SU-DHL-6 (cell line): ENCODE measurements around the gene COL27A1.

Experiments used
- H2AFZ ChIP-seq: fragments of 200-600 bp; sonication (generic); 2 replicates; pipeline ENCODE4 v1.6.1; 2014; ENCODE audit warnings: low read depth, mild to moderate bottlenecking, moderate library complexity, mixed read lengths, antibody characterized with exemption, low read length; ENCODE audit not compliant: severe bottlenecking
- H3F3A ChIP-seq: fragments of 200-600 bp; shearing (Covaris generic); 2 replicates; pipeline ENCODE4 v1.6.0; 2016; ENCODE audit warnings: antibody characterized with exemption, mild to moderate bottlenecking; ENCODE audit not compliant: insufficient read depth
- H3K27ac ChIP-seq: fragments of 200-600 bp; sonication (generic); 2 replicates; pipeline ENCODE4 v1.5.1; 2016; ENCODE audit warnings: low read depth, mild to moderate bottlenecking, low read length, moderate library complexity, mixed read lengths
- H3K27me3 ChIP-seq: fragments of 200-600 bp; sonication (generic), shearing (Covaris generic); 2 replicates; pipeline ENCODE4 v1.6.0; 2014; ENCODE audit warnings: mild to moderate bottlenecking, low read length
- H3K36me3 ChIP-seq: fragments of 200-600 bp; sonication (generic); 2 replicates; pipeline ENCODE4 v1.6.1; 2014; ENCODE audit warnings: mild to moderate bottlenecking, low read length, mixed read lengths
- H3K4me2 ChIP-seq: fragments of 300-600, 200-600 bp; shearing (Covaris generic), sonication (generic); 2 replicates; pipeline ENCODE4 v1.6.0; 2014; ENCODE audit warnings: low read length, low read depth, mild to moderate bottlenecking; ENCODE audit not compliant: poor library complexity, severe bottlenecking
- H3K4me3 ChIP-seq: fragments of 200-600 bp; sonication (generic); 2 replicates; pipeline ENCODE4 v1.5.1; 2014; ENCODE audit warnings: antibody characterized with exemption, low read length, mild to moderate bottlenecking, mixed read lengths; ENCODE audit not compliant: insufficient read depth, poor library complexity, severe bottlenecking
- H3K79me2 ChIP-seq: fragments of 200-600 bp; sonication (generic); 2 replicates; pipeline ENCODE4 v1.6.1; 2014; ENCODE audit warnings: mild to moderate bottlenecking, low read length, moderate library complexity; ENCODE audit not compliant: insufficient read depth
- H3K9ac ChIP-seq: fragments of 200-600 bp; sonication (generic); 2 replicates; pipeline ENCODE4 v1.7.0; 2014; ENCODE audit warnings: mild to moderate bottlenecking, low read length
- H3K9me2 ChIP-seq: fragments of 200-600 bp; sonication (generic); replicated peaks from 2 replicates; pipeline ENCODE4 v1.6.1; 2014; ENCODE audit warnings: low read length; ENCODE audit not compliant: insufficient read depth
- H3K9me3 ChIP-seq: fragments of 200-600 bp; sonication (generic); 2 replicates; pipeline ENCODE4 v1.6.1; 2014; ENCODE audit warnings: low read length, mixed read lengths; ENCODE audit not compliant: insufficient read depth
- H4K20me1 ChIP-seq: fragments of 200-600 bp; sonication (generic); 2 replicates; pipeline ENCODE4 v1.6.1; 2014; ENCODE audit warnings: low read depth, mild to moderate bottlenecking, antibody characterized with exemption, low read length, moderate library complexity, mixed read lengths
- EZH2phosphoT487 ChIP-seq: fragments of 200-600 bp; sonication (generic), shearing (Covaris generic); conservative IDR thresholded peaks from 2 replicates; pipeline ENCODE4 v1.6.1; 2018; ENCODE audit warnings: mild to moderate bottlenecking, antibody characterized with exemption, low read length, moderate library complexity, mixed read lengths
- TF ChIP-seq, protein P1 (sequence below): fragments of 200-600 bp; sonication (generic); IDR thresholded peaks from one replicate; pipeline ENCODE4 v1.5.1; 2017; ENCODE audit warnings: antibody characterized with exemption, mild to moderate bottlenecking, low read length, moderate library complexity; ENCODE audit not compliant: insufficient read depth, poor library complexity, severe bottlenecking

Gene COL27A1

DNA sequence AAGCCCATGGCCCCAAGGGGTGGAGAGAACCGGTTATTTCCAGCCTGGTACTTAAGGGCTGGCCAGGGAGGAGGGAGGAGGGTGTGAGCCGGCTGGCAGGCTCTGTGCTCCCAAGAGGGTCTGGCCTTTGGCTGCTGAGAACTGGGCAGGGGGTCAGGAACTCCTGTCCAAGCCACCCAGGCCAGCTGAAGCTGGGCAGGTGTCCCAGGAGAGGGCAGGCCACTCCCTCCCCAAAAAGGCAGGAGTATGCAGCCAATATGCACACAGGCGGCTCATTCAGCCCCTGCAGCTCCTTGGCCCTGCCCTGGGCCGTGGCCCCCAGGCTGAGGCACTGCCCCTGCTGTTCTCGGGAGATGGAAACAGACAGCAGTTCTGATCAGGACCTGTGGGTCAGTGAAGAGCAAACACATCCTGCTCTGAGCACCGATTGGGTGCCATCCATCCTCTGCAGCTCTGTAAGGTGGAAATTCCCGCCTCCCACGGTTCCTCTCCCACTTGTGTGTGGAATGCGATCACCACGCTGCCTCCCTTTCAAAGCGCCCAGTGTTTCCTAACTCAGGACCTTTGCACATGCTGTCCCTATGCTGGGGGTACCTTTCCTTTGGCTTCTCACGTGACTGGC, 39.1 kb upstream of the COL27A1 start:
- no peaks in the 10 kb centered on the region for H4K20me1 ChIP-seq
- H3K4me2 ChIP-seq: no peak overlapping the region
- no peaks in the 10 kb centered on the region for H3K9me2 ChIP-seq
- H3K36me3 ChIP-seq: no peaks in the 10 kb centered on the region
- H3K4me3 ChIP-seq: no peak overlapping the region
- no peaks in the 10 kb centered on the region for H3K9me3 ChIP-seq
- H3K79me2 ChIP-seq: no peaks in the 10 kb centered on the region
- no peak overlapping the region for H2AFZ ChIP-seq
- TF ChIP-seq, protein P1, sequence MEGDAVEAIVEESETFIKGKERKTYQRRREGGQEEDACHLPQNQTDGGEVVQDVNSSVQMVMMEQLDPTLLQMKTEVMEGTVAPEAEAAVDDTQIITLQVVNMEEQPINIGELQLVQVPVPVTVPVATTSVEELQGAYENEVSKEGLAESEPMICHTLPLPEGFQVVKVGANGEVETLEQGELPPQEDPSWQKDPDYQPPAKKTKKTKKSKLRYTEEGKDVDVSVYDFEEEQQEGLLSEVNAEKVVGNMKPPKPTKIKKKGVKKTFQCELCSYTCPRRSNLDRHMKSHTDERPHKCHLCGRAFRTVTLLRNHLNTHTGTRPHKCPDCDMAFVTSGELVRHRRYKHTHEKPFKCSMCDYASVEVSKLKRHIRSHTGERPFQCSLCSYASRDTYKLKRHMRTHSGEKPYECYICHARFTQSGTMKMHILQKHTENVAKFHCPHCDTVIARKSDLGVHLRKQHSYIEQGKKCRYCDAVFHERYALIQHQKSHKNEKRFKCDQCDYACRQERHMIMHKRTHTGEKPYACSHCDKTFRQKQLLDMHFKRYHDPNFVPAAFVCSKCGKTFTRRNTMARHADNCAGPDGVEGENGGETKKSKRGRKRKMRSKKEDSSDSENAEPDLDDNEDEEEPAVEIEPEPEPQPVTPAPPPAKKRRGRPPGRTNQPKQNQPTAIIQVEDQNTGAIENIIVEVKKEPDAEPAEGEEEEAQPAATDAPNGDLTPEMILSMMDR: no peak
- no peak for TF ChIP-seq EZH2phosphoT487
- H3K9ac ChIP-seq: no peak overlapping the region
- H3K27ac ChIP-seq: no peak overlapping the region
- H3F3A ChIP-seq: no peaks in the 10 kb centered on the region
- no peaks in the 10 kb centered on the region for H3K27me3 ChIP-seq

DNA sequence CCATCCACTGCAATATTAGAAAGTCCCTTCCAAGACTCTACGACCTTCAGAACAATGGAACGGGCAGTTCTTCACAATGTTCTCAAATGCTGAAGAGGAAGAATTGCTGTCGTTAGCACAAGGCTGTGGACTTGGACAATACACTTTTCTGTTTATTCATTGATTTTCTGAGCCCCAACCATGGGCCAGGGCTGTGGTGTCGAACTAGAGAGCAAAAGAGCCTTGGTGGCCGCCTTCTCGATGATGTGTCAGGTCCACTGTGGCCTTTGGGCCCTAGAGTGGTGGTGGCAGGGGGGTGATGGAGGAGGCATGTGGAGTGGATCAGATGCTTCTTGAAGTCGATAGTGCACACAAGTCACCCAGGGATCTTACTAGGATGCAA, 37.7 kb upstream of the COL27A1 start:
- H4K20me1 ChIP-seq: no peaks in the 10 kb centered on the region
- no peaks in the 10 kb centered on the region for H3F3A ChIP-seq
- H3K9ac ChIP-seq: no peak overlapping the region
- no peak overlapping the region for H2AFZ ChIP-seq
- H3K9me2 ChIP-seq: no peaks in the 10 kb centered on the region
- H3K36me3 ChIP-seq: no peaks in the 10 kb centered on the region
- no peaks in the 10 kb centered on the region for H3K27me3 ChIP-seq
- no peaks in the 10 kb centered on the region for H3K9me3 ChIP-seq
- no peak overlapping the region for H3K4me3 ChIP-seq
- H3K79me2 ChIP-seq: no peaks in the 10 kb centered on the region
- no peak for TF ChIP-seq EZH2phosphoT487
- TF ChIP-seq, protein P1: no peak
- no peak overlapping the region for H3K27ac ChIP-seq
- no peak overlapping the region for H3K4me2 ChIP-seq

DNA sequence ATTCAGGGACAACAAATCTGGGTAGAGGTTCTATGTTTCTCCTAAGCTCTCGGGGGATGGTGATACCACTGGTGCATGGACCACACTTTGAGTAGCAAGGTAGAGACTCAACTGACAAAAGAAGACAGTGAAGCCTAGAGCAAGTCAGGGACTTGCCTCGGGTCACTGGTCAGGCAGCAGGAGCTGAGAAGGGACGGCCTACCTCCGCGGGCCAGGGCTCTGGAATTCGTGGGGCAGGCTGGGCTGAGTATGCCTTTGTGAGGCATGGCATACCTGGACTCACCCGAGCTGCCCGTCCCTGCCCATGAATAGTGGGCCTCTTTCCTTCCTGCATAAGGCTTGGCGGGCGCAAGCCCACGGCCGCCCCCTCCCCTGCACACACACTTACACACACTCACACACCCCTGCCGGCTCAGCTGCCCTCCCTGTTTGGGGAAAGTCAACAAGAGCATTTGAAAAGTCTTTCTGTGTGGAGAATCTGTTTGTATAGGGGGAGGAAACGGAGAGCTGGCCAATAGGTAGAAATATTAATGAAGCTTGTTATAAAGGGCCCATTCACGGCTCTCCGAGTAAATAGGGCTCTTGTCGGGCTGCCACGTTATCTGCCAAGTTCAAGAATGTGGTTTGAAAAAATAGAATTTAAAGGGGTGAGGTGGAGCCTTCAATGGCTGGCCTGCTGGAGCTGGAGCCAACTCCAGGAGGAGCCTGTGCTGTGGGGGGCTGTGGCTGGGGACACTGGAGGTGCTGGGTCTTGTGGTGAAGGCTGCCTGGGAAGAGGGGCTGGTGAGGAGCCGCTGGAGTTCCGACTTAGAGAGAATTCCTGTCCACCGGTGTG, 37.1 kb upstream of the COL27A1 start:
- H3F3A ChIP-seq: no peaks in the 10 kb centered on the region
- no peak overlapping the region for H3K4me2 ChIP-seq
- H3K9ac ChIP-seq: no peak overlapping the region
- no peaks in the 10 kb centered on the region for H3K27me3 ChIP-seq
- H3K9me3 ChIP-seq: no peaks in the 10 kb centered on the region
- no peak overlapping the region for H2AFZ ChIP-seq
- H3K27ac ChIP-seq: no peak overlapping the region
- no peaks in the 10 kb centered on the region for H3K36me3 ChIP-seq
- H3K9me2 ChIP-seq: no peaks in the 10 kb centered on the region
- no peak overlapping the region for H3K4me3 ChIP-seq
- no peaks in the 10 kb centered on the region for H3K79me2 ChIP-seq
- TF ChIP-seq EZH2phosphoT487: no peak
- TF ChIP-seq, protein P1: no peak
- no peaks in the 10 kb centered on the region for H4K20me1 ChIP-seq
